ENCODE measurements around the gene FOXN3. TPM values are rescaled to one million over a fixed set of nuclear protein-coding genes. Genes with fewer than 3 reads are reported as not detected.
A peak's percentile ranks its signal among the peaks of the same experiment; 100 is the strongest.

FOXN3 gene
- 10 to 100 TPM; 30.9 to 36.7 (median 34.0) TPM for polyA plus RNA-seq (ENCODE audit: insufficient read length in 4 of 4)

DNA sequence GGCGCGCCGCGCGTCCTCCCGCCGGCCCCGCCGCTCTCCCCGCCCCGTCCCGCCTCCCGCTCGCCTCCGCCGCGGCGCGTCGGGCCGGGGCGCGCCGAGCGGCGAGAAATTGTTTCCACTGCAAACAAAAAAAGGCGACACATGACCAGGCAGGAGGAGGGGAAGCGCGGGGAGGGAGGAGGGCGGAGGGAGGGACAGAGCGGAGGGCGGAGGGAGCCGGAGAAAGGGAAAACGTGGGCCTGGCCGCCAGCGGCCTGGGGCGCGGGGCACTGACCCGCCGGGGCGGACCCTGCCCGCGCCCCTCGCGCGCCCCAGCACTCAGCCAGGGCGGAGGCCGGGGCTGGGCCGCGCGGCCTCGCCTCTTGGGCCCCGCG lies at the start of gene FOXN3:
FOXN3 (minus strand) TSS at position 143 of the 374 bp plus-strand sequence. CDS start 4,757 bp downstream, outside the sequence.
- DNase-seq (ENCODE audit: low read depth in 4 of 4, low spot score in 3 of 4), result peak; percentile 81 to 86 (median 84)

DNA sequence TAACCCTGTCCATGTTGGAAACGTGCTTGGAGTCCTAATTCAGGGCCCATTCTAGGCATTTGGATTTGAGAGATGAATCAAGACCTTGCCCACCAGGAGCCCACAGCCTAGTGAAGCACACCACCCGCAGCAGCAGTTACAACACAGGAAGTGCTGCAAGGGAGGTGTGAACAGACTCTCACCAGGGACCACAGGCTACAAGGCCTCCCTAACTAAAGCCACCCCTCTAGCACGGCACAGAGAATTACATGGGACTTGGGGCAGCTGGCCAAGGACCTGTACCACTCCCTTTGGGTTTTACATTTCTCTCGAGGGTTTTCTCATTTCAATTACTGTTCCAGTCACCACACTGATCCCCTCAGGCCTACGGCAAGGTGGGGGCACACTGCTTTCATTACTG lies 49.5 kb upstream of the FOXN3 start:
- no peak for DNase-seq (ENCODE audit: low read depth in 4 of 4, low spot score in 3 of 4)

DNA sequence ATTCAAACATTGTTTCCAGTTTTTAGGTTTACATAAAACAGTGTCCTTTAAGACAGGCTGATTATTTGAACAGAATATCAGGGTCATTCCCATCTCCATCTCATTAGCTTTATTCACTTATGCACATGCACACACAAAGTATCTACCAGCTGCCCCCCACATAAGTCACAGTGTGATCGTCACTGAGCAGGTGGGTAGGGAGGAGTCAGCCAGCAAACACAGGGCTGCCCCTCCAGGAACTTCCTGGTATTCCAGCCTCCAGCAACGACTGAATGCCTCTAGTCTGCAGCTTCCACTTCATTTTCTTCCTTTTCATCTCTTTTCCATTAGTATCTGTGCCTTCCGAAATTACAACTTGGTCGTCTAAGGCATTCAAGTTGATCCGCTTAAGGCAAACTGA lies 48.8 kb upstream of the FOXN3 start:
- no peak for DNase-seq (ENCODE audit: low read depth in 4 of 4, low spot score in 3 of 4)

DNA sequence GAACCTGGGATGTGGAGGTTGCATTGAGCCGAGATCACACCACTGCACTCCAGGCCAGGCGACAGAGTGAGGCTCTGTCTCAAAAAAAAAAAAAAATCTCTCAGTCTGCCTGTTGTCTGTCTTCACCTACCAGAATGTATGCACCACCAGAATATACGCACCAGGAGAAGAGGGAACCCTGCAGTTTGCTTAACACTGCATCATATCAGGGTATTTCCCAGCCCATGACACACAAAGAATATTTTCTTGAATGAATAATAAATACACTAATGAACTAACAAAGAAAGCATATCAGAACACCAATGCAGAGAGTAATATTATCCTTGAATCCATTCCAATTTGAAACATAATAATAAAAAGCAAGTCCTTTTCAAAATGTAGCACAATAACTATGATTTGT lies 44.2 kb upstream of the FOXN3 start:
- DNase-seq (ENCODE audit: low read depth in 4 of 4, low spot score in 3 of 4), result no peak

DNA sequence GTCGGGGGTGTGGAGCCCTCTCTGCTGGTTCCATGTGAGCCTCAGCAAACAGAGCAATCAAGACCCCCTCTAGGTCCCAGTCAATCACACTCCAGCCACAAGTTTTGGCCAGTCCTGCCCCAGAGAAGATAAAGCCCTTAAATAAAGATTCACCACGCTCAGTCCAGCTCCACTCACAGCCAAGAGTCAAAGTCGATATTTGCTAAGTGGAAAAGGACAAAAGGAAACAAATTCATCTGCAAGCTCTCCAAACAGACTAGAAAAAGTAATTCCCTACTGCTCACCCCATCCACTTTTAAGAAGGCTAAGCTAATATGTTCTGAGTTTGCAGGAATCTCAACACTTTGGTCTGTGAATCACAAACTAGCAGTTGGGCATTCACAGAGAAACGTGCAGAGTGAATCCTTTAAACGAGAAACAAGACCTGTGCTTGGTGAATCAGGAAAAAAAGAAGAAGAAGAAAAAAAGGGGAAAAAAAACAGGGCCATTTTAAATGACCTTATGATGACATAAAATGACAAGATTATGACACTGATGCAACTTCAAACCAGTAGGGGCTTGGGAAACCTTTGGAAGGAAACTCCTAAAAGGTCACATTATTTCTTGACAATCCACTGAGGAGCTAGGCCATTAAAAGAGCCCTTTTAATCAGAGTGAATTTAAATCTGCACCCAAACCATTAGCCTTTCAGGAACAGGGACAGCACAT lies 41.8 kb upstream of the FOXN3 start:
- DNase-seq (ENCODE audit: low read depth in 4 of 4, low spot score in 3 of 4), result no peak

DNA sequence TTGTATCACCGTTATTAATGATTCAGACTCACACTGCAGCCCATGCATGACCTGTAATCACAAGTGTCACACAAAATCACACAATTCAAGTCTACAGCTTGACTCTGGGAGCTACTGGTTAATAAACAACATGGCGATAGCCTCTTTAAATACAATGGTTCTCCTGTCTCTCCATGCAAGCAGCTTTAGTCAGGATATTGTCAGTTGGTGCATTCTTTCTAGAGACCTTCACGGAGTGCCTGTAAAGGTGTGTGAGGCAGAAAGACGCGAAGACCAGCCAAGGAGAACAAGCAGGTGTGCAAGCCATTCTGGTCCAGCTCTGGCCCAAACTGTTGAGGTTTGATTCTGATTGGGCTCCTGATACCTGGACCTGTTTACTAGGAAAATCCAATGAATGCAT lies 40.0 kb upstream of the FOXN3 start:
- DNase-seq (ENCODE audit: low read depth in 4 of 4, low spot score in 3 of 4), result no peak

GRCh38 chr14:89455412-89455811 lies 38.4 kb upstream of the FOXN3 start:
- no peak for DNase-seq (ENCODE audit: low read depth in 4 of 4, low spot score in 3 of 4)

DNA sequence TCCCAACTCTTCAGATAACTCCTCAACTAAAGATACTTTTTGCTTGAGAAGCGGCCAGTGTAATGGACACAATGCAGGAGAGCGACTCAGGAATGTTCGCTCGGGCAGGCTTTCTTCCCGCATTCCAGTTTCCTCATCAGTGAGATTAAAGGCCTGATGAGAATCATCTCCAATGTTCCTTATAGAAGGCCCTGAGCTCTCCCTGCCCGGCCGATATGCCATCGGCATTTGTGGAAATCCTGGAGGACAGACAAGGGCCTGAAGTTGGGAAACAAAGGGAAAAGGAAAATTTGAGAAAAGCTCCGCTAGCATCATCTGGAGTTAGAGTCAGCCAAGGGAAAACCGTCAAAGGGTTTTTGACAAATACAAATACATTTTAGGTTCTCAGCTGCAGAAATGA lies 38.0 kb upstream of the FOXN3 start:
- no peak for DNase-seq (ENCODE audit: low read depth in 4 of 4, low spot score in 3 of 4)

DNA sequence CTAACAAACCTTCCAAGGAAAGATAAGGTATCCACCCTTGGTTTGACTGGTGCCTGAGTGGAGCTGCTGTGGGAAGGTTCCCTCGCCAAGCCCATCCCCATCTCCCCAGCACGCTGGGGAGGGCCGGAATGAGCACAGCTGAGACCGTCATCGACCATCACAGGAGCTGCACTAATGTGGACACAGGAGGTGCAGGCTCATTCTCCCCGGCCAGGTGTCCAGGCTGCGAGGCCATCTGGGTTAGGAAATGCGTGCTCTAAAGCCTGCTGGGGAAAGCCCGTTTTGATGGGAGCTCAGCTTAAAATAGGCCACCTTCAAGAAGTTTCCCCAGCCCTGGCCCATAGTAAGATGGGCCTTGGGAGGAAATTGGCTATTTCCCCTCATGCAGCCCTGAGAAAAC lies 35.2 kb upstream of the FOXN3 start:
- no peak for DNase-seq (ENCODE audit: low read depth in 4 of 4, low spot score in 3 of 4)

- DNase-seq (ENCODE audit: low read depth in 4 of 4, low spot score in 3 of 4), result no peak
Observed at GRCh38 chr14:89451229-89451628, 34.2 kb upstream of the FOXN3 start.

- DNase-seq (ENCODE audit: low read depth in 4 of 4, low spot score in 3 of 4), result no peak
Observed at GRCh38 chr14:89447182-89447944, 30.3 kb upstream of the FOXN3 start.

DNA sequence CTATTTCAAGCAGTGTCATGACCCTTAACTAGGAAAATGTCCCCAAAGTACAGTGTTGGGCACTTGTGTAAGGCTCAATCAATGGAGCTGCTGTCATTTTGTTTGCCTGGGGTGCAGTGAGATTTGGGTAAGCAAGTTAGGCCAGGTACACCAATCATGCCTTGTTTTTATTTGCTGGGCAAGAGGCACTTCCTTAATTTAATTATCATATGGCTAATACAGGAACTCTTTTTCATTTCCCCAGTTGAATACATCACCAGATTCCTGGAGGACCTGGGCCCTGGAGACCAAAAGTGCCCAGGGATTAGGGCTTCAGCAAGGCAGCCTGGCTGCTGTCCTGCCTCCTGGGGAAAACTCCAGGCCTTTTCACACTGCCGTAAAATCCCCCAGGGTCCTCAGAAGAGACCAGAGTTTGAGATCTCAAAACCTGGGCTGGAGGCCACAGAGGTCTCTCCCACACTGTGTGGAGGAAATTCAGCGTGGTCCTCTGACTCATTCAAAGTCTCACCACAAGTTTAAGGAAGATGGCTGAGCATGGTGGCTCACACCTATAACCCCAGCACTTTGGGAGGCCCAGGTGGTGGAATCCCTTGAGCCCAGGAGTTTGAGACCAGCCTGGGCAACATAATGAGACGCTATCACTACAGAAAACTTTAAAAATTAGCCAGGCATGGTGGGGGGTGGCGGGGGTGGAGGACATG lies 28.4 kb upstream of the FOXN3 start:
- no peak for DNase-seq (ENCODE audit: low read depth in 4 of 4, low spot score in 3 of 4)

DNA sequence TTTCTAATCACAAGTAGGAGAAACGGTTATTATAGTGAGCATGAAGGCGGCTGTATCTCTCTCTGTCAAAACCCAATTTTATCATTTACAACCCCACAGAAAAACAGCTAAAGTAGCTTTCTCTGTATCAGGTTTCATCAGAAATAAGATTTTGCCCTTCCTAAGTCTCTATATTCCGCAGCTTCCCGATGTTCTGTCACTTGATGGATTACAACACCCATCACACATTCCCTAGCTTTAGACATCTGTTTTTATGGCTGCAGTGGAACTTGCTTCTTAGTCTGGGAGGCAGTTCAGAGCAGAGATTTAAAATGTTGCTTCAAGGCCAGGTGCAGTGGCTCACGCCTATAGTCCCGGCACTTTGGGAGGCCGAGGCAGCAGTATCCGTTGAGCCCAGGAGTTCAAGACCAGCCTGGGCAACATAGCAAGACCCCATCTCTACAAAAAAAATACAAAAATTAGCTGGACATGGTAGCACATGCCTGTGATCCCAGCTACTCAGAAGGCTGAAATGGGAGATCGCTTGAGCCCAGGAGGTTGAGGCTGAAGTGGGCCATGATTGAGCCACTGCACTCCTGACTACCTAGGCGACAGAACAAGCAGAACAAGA lies 27.6 kb upstream of the FOXN3 start:
- DNase-seq (ENCODE audit: low read depth in 4 of 4, low spot score in 3 of 4), result no peak

- DNase-seq (ENCODE audit: low read depth in 4 of 4, low spot score in 3 of 4), result no peak
Observed at GRCh38 chr14:89444044-89444443, 27.0 kb upstream of the FOXN3 start.

GRCh38 chr14:89443042-89443629 lies 26.1 kb upstream of the FOXN3 start:
- no peak for DNase-seq (ENCODE audit: low read depth in 4 of 4, low spot score in 3 of 4)

DNA sequence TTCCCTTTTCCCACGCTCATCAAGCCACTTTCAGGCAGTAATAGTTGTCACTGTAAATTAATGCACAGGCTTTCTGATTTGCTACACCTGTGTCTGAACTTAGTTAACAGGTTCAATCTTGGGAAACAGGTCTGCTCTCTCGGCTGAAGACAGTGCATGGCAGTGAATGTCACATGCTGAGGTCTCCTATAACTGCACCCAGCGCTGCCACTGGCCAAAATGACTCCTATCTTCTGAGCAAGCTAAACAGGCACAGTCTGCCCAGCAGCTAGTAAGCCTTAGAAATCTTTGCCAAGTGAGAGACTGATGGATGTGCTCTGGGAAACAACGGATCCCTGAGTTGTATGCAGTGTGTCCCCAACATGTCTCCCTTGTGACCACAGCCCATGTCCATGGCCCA lies 25.2 kb upstream of the FOXN3 start:
- DNase-seq (ENCODE audit: low read depth in 4 of 4, low spot score in 3 of 4), result no peak

- no peak for DNase-seq (ENCODE audit: low read depth in 4 of 4, low spot score in 3 of 4)
Observed at GRCh38 chr14:89440986-89441909, 24.2 kb upstream of the FOXN3 start.

DNA sequence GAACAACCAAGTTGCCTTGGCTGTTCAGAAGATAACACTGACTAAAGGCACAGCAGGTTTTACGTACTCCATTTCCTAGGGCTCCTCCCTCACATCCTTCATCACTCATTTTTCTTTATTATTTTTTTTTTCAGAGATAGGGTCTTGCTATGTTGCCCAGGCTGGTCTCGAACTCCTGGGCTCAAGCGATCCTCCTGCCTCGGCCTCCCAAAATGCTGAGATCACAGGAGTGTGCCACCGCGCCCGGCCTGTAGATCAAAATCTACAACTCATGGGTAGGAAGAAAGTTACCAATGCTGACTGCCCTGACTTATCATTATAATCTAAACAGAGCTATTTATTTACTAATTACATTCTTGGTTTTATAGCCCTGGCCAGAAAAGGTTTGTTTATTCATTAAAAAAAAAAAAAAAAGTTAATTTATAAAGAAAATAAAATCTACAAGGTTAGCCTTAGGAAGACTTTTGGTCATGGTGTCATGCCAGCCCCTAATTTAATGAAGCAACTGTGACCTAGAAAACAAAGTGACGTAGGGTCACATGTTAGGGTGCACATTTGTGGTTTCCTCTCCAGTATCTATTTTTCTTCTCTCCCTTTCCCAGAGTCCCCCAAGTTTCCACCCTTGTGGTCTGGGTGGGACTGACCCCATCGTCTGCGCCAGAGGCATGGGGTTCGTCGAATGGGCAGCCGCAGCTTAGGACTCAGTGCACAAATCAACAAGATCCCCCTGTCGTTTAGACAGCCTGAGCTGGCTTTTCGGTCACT lies 19.0 kb upstream of the FOXN3 start:
- no peak for DNase-seq (ENCODE audit: low read depth in 4 of 4, low spot score in 3 of 4)

DNA sequence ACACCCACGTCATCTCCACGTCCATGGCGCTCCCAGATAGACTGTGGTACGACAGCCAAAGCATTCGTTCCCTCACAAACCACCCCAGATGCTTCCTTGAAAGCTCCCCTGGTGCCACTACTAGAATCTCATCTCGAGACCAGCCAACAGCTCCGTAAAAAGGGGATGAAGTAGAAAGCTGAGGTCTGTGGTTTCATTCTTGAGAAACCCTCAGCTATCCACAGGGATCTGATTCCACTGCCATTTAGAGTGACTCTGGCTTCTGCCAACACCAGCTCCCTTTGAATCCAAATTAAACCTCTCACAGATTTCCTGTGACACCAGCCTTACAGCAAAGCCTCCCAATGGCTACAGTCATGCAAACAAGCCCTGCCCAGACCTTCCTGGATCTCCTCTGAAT lies 18.5 kb upstream of the FOXN3 start:
- DNase-seq (ENCODE audit: low read depth in 4 of 4, low spot score in 3 of 4), result no peak
